ENCODE measurements around the gene TPGS2. TPM values are rescaled to one million over a fixed set of nuclear protein-coding genes. Genes with fewer than 3 reads are reported as not detected.

The TPGS2 gene
- total and polyA plus RNA-seq, 2 of the 8 experiments (the other 6 are each of a cell fraction or from before 2014, with no cell fraction given), result 151 to 273 TPM

- H3K23ac ChIP-seq (ENCODE audit: insufficient read length), result no peak overlapping the region
- FAIRE-seq (no peak), DNase-seq (ENCODE audit: low read depth in 1 of 2, low spot score in 2 of 2) (no peak)
- no peak overlapping the region for H4K91ac ChIP-seq (replicated peaks; ENCODE audit: insufficient read length, low read length)
- H3K27me3 ChIP-seq (replicated peaks in 1 of 4; ENCODE audit: control insufficient read depth in 3 of 4, extremely low read depth in 1 of 4, insufficient read depth in 3 of 4, low read length in 3 of 4), result no peaks in the 10 kb centered on the region
- no peak overlapping the region for H3K27ac ChIP-seq (ENCODE audit: low read depth, low read length)
- H3K4me2 ChIP-seq (ENCODE audit: insufficient read depth in 1 of 2, low read depth in 2 of 2, low read length in 2 of 2), result no peak overlapping the region
- H3K9ac ChIP-seq (replicated peaks in 1 of 4; ENCODE audit: extremely low read depth in 1 of 4, low read depth in 3 of 4, low read length in 3 of 4), result no peak overlapping the region
- H2AFZ ChIP-seq (ENCODE audit: low read length), result no peak overlapping the region
- H3K4ac ChIP-seq (replicated peaks; ENCODE audit: insufficient read length, low read depth, low read length), result no peak overlapping the region
- no peaks in the 10 kb centered on the region for H3K4me1 ChIP-seq (replicated peaks in 1 of 4; ENCODE audit: control insufficient read depth in 3 of 4, insufficient read depth in 4 of 4, low read length in 3 of 4)
- H2BK5ac ChIP-seq (ENCODE audit: low read depth, low read length), result no peak overlapping the region
- no peaks in the 10 kb centered on the region for H3K23me2 ChIP-seq (ENCODE audit: low read depth, low read length)
- POLR2A ChIA-PET (ENCODE audit: partially characterized antibody), result no interaction called here
- H3K14ac ChIP-seq (ENCODE audit: insufficient read length), result no peak overlapping the region
- H4K8ac ChIP-seq (ENCODE audit: extremely low read depth, insufficient read depth, low read length), result no peak overlapping the region
- H3K9me3 ChIP-seq (ENCODE audit: insufficient read depth in 2 of 2, low read depth in 1 of 2, low read length in 1 of 2), result no peaks in the 10 kb centered on the region
- H4K5ac ChIP-seq (ENCODE audit: insufficient read length, low read depth, low read length), result no peak overlapping the region
- 0 out of 8 replicates have a peak, but pooled peaks cover 0 to 4% (median 0%) of the 10 kb centered on the region in 4 experiments for H3K36me3 ChIP-seq (ENCODE audit: control insufficient read depth in 2 of 4, insufficient read depth in 4 of 4, low read length in 3 of 4)
- H3K79me2 ChIP-seq (ENCODE audit: control insufficient read depth in 1 of 2, insufficient read depth in 2 of 2, low read length in 2 of 2), result no peaks in the 10 kb centered on the region
- no peak overlapping the region for H2BK12ac ChIP-seq (ENCODE audit: low read depth, low read length)
- WGBS, 2 experiments (ENCODE audit: extremely low coverage in 1 of 2, insufficient coverage in 1 of 2, insufficient read length in 1 of 2, insufficient replicate concordance in 2 of 2, low coverage in 1 of 2, low lambda C conversion rate in 2 of 2, missing lambda C conversion rate in 1 of 2), result 95% methylated on average over 2 of the region's 2 CpGs; no CpG with 5 or more reads in 1 of the 2 experiments
- no peaks in the 10 kb centered on the region for H4K20me1 ChIP-seq (replicated peaks in 1 of 2; ENCODE audit: control insufficient read depth in 1 of 2, insufficient read depth in 2 of 2, low read length in 2 of 2)
- no peak overlapping the region for H3K18ac ChIP-seq (ENCODE audit: extremely low read depth, low read length)
- no peak overlapping the region for H2BK20ac ChIP-seq (ENCODE audit: low read length)
- no peak overlapping the region for H3K4me3 ChIP-seq (ENCODE audit: extremely low read depth in 1 of 4, insufficient read depth in 2 of 4, low read depth in 3 of 4, low read length in 4 of 4)
- no peak overlapping the region for H2BK120ac ChIP-seq (replicated peaks; ENCODE audit: low read depth, low read length)
- H3K79me1 ChIP-seq (ENCODE audit: low read depth, low read length), result no peaks in the 10 kb centered on the region
- CTCF ChIA-PET (ENCODE audit: partially characterized antibody), result interaction anchor here (3.9 kb wide), 1 partner anchor 19 kb away, joined by 12 read pairs; the partner anchor contains the start of genes KIAA1328 and TPGS2
- H2AK5ac ChIP-seq (ENCODE audit: low read depth, low read length), result no peak overlapping the region
- H2BK15ac ChIP-seq (ENCODE audit: low read length), result no peak overlapping the region
- no peak overlapping the region for H3K56ac ChIP-seq (replicated peaks; ENCODE audit: insufficient read length, low read depth, low read length)
- TF ChIP-seq SP1 (IDR thresholded peaks at IDR 0.05; ENCODE audit: low read depth, low read length), result no peak
- TF ChIP-seq RBBP5 (IDR thresholded peaks at IDR 0.05; ENCODE audit: borderline replicate concordance, low read depth, low read length), result no peak
- no peak for TF ChIP-seq JUN (IDR thresholded peaks at IDR 0.05; ENCODE audit: low read depth, low read length)
- TF ChIP-seq KDM4A (IDR thresholded peaks at IDR 0.05; ENCODE audit: low read depth, low read length, severe bottlenecking), result no peak
- no peak for TF ChIP-seq HDAC2 (IDR thresholded peaks at IDR 0.05; ENCODE audit: borderline replicate concordance in 1 of 2, low read depth in 2 of 2, low read length in 2 of 2)
- TF ChIP-seq GABPA (IDR thresholded peaks at IDR 0.05; ENCODE audit: borderline replicate concordance, insufficient read depth, low read length), result no peak
- TF ChIP-seq RXRA (IDR thresholded peaks at IDR 0.05; ENCODE audit: insufficient read depth, low read depth, low read length), result no peak
- TF ChIP-seq CTCF (IDR thresholded peaks at IDR 0.05; ENCODE audit: control extremely low read depth in 1 of 3, insufficient read depth in 1 of 3, low read depth in 1 of 3, low read length in 3 of 3), result no peak
- TF ChIP-seq SIRT6 (IDR thresholded peaks at IDR 0.05; ENCODE audit: low read length), result no peak
- TF ChIP-seq SRF (IDR thresholded peaks at IDR 0.05; ENCODE audit: low read depth, low read length), result no peak
- no peak for TF ChIP-seq SUZ12 (IDR thresholded peaks at IDR 0.05; ENCODE audit: low read length)
- TF ChIP-seq KDM5A (IDR thresholded peaks at IDR 0.05; ENCODE audit: low read length), result no peak
Observed at GRCh38 chr18:36848609-36849008, 19.8 kb upstream of the TPGS2 start.

Data from H1 (cell line).